WTC11 (cell line): ENCODE data around the gene SYPL2. TPM values are rescaled to one million over a fixed set of nuclear protein-coding genes. Genes with fewer than 3 reads are reported as not detected.
A peak's percentile ranks its signal among the peaks of the same experiment; 100 is the strongest.

ENCODE experiments used
- ATAC-seq: fragments of 200-7000 bp; cut with Tn5 transposase; 2 replicates; pipeline ENCODE4 v1.10.0; 2021; ENCODE audit warnings: mild to moderate bottlenecking, moderate library complexity
- CTCF ChIA-PET: fragments of 300-600 bp; sonication (Branson Sonifier 250); formaldehyde crosslinking; loops from one replicate; lab custom pipeline; 2021; ENCODE audit warnings: antibody characterized with exemption; lab: Charles Lee
- POLR2A ChIA-PET: fragments of 350-600 bp; sonication (Branson Sonifier 250); formaldehyde crosslinking; loops from one replicate; lab custom pipeline; 2021; ENCODE audit warnings: antibody characterized with exemption; lab: Charles Lee
- DNase-seq: peaks from one replicate; pipeline ENCODE4 v3.0.0; 2021; ENCODE audit warnings: low spot score
- H3K27ac Mint-ChIP-seq: 2 replicates; pipeline ENCODE4 v1.8.0; 2021; ENCODE audit warnings: mixed read lengths
- H3K27me3 Mint-ChIP-seq: 2 replicates; pipeline ENCODE4 v1.8.0; 2021; ENCODE audit warnings: low read depth, mild to moderate bottlenecking, moderate library complexity, mixed read lengths
- H3K36me3 Mint-ChIP-seq: 2 replicates; pipeline ENCODE4 v1.8.0; 2021; ENCODE audit warnings: mixed read lengths
- H3K4me1 Mint-ChIP-seq: 2 replicates; pipeline ENCODE4 v1.8.0; 2022; ENCODE audit warnings: mixed read lengths
- H3K4me3 Mint-ChIP-seq: 2 replicates; pipeline ENCODE4 v1.8.0; 2021; ENCODE audit warnings: mild to moderate bottlenecking, moderate library complexity, mixed read lengths
- H3K9me3 Mint-ChIP-seq: 2 replicates; pipeline ENCODE4 v1.8.0; 2021; ENCODE audit warnings: mixed read lengths
- ATF1 ChIP-seq: sonication (generic); formaldehyde crosslinking; IDR thresholded peaks from 2 replicates; pipeline ENCODE4 v1.8.1; 2023; ENCODE audit warnings: mild to moderate bottlenecking, moderate library complexity, missing genetic modification reagents
- ATF3 ChIP-seq: sonication (generic); formaldehyde crosslinking; conservative IDR thresholded peaks from 2 replicates; pipeline ENCODE4 v1.8.1; 2022; ENCODE audit warnings: mild to moderate bottlenecking, missing genetic modification reagents
- CDX4 ChIP-seq: fragments of 250-450 bp; sonication (Bioruptor Pico); IDR thresholded peaks from 2 replicates; pipeline ENCODE4 v1.9.0; 2021; ENCODE audit warnings: moderate library complexity, mild to moderate bottlenecking, inconsistent platforms, borderline replicate concordance
- CREB1 ChIP-seq: sonication (generic); formaldehyde crosslinking; IDR thresholded peaks from 2 replicates; pipeline ENCODE4 v1.8.0; 2023; ENCODE audit warnings: mild to moderate bottlenecking, missing genetic modification reagents
- CTCF ChIP-seq: fragments of 200-600 bp; IDR thresholded peaks from 2 replicates; pipeline ENCODE4 v1.8.0; 2022; ENCODE audit warnings: antibody characterized with exemption
- EMX1 ChIP-seq: fragments of 250-450 bp; sonication (Bioruptor Pico); IDR thresholded peaks from 2 replicates; pipeline ENCODE4 v1.8.0; 2021; ENCODE audit warnings: mild to moderate bottlenecking
- FOXK1 ChIP-seq: sonication (generic); formaldehyde crosslinking; IDR thresholded peaks from 2 replicates; pipeline ENCODE4 v1.8.0; 2022; ENCODE audit warnings: mild to moderate bottlenecking, moderate library complexity, missing genetic modification reagents
- HMGA2 ChIP-seq: fragments of 250-450 bp; sonication (Bioruptor Pico); IDR thresholded peaks from 2 replicates; pipeline ENCODE4 v1.4.0; 2021; ENCODE audit warnings: mild to moderate bottlenecking, moderate library complexity
- IRF2 ChIP-seq: sonication (generic); formaldehyde crosslinking; IDR thresholded peaks from 2 replicates; pipeline ENCODE4 v1.8.0; 2022; ENCODE audit warnings: low read depth, missing genetic modification reagents, borderline replicate concordance
- KAT7 ChIP-seq: sonication (generic); formaldehyde crosslinking; IDR thresholded peaks from 2 replicates; pipeline ENCODE4 v1.8.1; 2023; ENCODE audit warnings: missing genetic modification reagents, mild to moderate bottlenecking, borderline replicate concordance
- NFYB ChIP-seq: sonication (generic); formaldehyde crosslinking; conservative IDR thresholded peaks from 2 replicates; pipeline ENCODE4 v1.8.0; 2022; ENCODE audit warnings: low read depth, missing genetic modification reagents
- PRRX2 ChIP-seq: fragments of 250-450 bp; sonication (Bioruptor Pico); IDR thresholded peaks from 2 replicates; pipeline ENCODE4 v1.8.0; 2021; ENCODE audit warnings: mild to moderate bottlenecking
- RELA ChIP-seq: sonication (generic); formaldehyde crosslinking; IDR thresholded peaks from 2 replicates; pipeline ENCODE4 v1.8.1; 2022; ENCODE audit warnings: missing genetic modification reagents, mild to moderate bottlenecking, borderline replicate concordance
- SMAD3 ChIP-seq: sonication (generic); formaldehyde crosslinking; IDR thresholded peaks from 2 replicates; pipeline ENCODE4 v1.8.0; 2022; ENCODE audit warnings: missing genetic modification reagents, mild to moderate bottlenecking, borderline replicate concordance
- SOX15 ChIP-seq: fragments of 250-450 bp; sonication (Bioruptor Pico); IDR thresholded peaks from 2 replicates; pipeline ENCODE4 v1.9.0; 2021; ENCODE audit warnings: mild to moderate bottlenecking
- TCF7 ChIP-seq: sonication (generic); formaldehyde crosslinking; IDR thresholded peaks from 2 replicates; pipeline ENCODE4 v1.8.0; 2022; ENCODE audit warnings: mild to moderate bottlenecking, low read depth, missing genetic modification reagents, moderate library complexity
- TEAD1 ChIP-seq: sonication (generic); formaldehyde crosslinking; IDR thresholded peaks from 2 replicates; pipeline ENCODE4 v1.8.0; 2022; ENCODE audit warnings: mild to moderate bottlenecking, missing genetic modification reagents
- USF1 ChIP-seq: sonication (generic); formaldehyde crosslinking; IDR thresholded peaks from 2 replicates; pipeline ENCODE4 v1.8.0; 2022; ENCODE audit warnings: mild to moderate bottlenecking, missing genetic modification reagents
- USF2 ChIP-seq: sonication (generic); formaldehyde crosslinking; IDR thresholded peaks from 2 replicates; pipeline ENCODE4 v1.8.1; 2023; ENCODE audit warnings: mild to moderate bottlenecking, missing genetic modification reagents, moderate library complexity
- ZNF423 ChIP-seq: fragments of 250-450 bp; sonication (Bioruptor Pico); IDR thresholded peaks from 2 replicates; pipeline ENCODE4 v2.1.2; 2022; ENCODE audit warnings: mild to moderate bottlenecking, moderate library complexity
- ZNF425 ChIP-seq: fragments of 250-450 bp; sonication (Bioruptor Pico); conservative IDR thresholded peaks from 2 replicates; pipeline ENCODE4 v1.9.0; 2021; ENCODE audit warnings: mild to moderate bottlenecking
- total RNA-seq: library from RNA; stranded (reverse); gene quantifications from 3 replicates; pipeline ENCODE4 v1.2.3, GENCODE V29; 2021
- TF ChIP-seq, protein P1 (sequence below): fragments of 250-450 bp; sonication (Bioruptor Pico); IDR thresholded peaks from 2 replicates; pipeline ENCODE4 v2.1.2; 2022; ENCODE audit warnings: mild to moderate bottlenecking, moderate library complexity
- TF ChIP-seq, protein P2 (sequence below): sonication (generic); formaldehyde crosslinking; conservative IDR thresholded peaks from 2 replicates; pipeline ENCODE4 v1.8.1; 2023; ENCODE audit warnings: mild to moderate bottlenecking, low read depth, missing genetic modification reagents, moderate library complexity

SYPL2 gene
- total RNA-seq, 1 experiment from 2014 or later, result 3.7 TPM

- CTCF ChIA-PET, result interaction anchor here (0.6 to 2.8 kb wide), 9 partner anchors 29 to 188 kb away, joined by 3 to 15 read pairs (median 4); partner anchors contain the start of genes ATXN7L2, CYB561D1, PSRC1 and SORT1
- no peaks in the 10 kb centered on the region for H3K9me3 Mint-ChIP-seq
- peak overlapping the region; percentile 88 for H3K4me3 Mint-ChIP-seq
- no peaks in the 10 kb centered on the region for H3K27me3 Mint-ChIP-seq
- POLR2A ChIA-PET, result interaction anchor here (1.9 to 2.2 kb wide), 2 partner anchors 56 to 58 kb away, joined by 8 to 15 read pairs; partner anchors contain the start of gene ATXN7L2
- H3K27ac Mint-ChIP-seq, result peak overlapping the region; percentile 75
- TF ChIP-seq KAT7, result no peak
- TF ChIP-seq, protein P1, sequence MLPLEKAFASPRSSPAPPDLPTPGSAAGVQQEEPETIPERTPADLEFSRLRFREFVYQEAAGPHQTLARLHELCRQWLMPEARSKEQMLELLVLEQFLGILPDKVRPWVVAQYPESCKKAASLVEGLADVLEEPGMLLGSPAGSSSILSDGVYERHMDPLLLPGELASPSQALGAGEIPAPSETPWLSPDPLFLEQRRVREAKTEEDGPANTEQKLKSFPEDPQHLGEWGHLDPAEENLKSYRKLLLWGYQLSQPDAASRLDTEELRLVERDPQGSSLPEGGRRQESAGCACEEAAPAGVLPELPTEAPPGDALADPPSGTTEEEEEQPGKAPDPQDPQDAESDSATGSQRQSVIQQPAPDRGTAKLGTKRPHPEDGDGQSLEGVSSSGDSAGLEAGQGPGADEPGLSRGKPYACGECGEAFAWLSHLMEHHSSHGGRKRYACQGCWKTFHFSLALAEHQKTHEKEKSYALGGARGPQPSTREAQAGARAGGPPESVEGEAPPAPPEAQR (CRISPR knock-in tag), result no peak
- TF ChIP-seq EMX1 (CRISPR knock-in tag), result no peak
- no peak for TF ChIP-seq ATF1 (CRISPR knock-in tag)
- TF ChIP-seq USF2 (CRISPR knock-in tag), result no peak
- TF ChIP-seq FOXK1, result no peak
- TF ChIP-seq ZNF423 (CRISPR knock-in tag), result no peak
- no peak for TF ChIP-seq HMGA2
- no peak for TF ChIP-seq IRF2 (CRISPR knock-in tag)
- TF ChIP-seq ZNF425 (CRISPR knock-in tag), result no peak
- no peak for TF ChIP-seq TCF7 (CRISPR knock-in tag)
- TF ChIP-seq CREB1 (CRISPR knock-in tag), result no peak
- no peak for TF ChIP-seq SMAD3 (CRISPR knock-in tag)
- TF ChIP-seq TEAD1 (CRISPR knock-in tag), result no peak
- no peak for TF ChIP-seq ATF3 (CRISPR knock-in tag)
- TF ChIP-seq SOX15, result no peak
- TF ChIP-seq PRRX2 (CRISPR knock-in tag), result no peak
- H3K4me1 Mint-ChIP-seq, result peaks cover 27% of the 10 kb centered on the region
- DNase-seq, result no peak
- no peak for ATAC-seq
- H3K36me3 Mint-ChIP-seq, result no peaks in the 10 kb centered on the region
Observed at GRCh38 chr1:109427171-109427467, 39.2 kb upstream of the SYPL2 start.

- Mint-ChIP-seq H3K27me3 (peaks cover 4% of the 10 kb centered on the region), H3K9me3 (peaks cover 37% of the 10 kb centered on the region), H3K36me3 (peaks cover 6% of the 10 kb centered on the region; the same call in 1 of the 2 replicates), H3K4me1 (peaks cover 4% of the 10 kb centered on the region), H3K27ac (no peak overlapping the region), H3K4me3 (no peak overlapping the region)
- ATAC-seq (no peak), DNase-seq (no peak)
- POLR2A ChIA-PET, result no interaction called here
- CTCF ChIA-PET, result no interaction called here
- TF ChIP-seq NFYB (CRISPR knock-in tag) (no peak), USF1 (CRISPR knock-in tag) (no peak), CDX4 (CRISPR knock-in tag) (no peak), CTCF (no peak), RELA (CRISPR knock-in tag) (no peak)
- TF ChIP-seq, protein P2, sequence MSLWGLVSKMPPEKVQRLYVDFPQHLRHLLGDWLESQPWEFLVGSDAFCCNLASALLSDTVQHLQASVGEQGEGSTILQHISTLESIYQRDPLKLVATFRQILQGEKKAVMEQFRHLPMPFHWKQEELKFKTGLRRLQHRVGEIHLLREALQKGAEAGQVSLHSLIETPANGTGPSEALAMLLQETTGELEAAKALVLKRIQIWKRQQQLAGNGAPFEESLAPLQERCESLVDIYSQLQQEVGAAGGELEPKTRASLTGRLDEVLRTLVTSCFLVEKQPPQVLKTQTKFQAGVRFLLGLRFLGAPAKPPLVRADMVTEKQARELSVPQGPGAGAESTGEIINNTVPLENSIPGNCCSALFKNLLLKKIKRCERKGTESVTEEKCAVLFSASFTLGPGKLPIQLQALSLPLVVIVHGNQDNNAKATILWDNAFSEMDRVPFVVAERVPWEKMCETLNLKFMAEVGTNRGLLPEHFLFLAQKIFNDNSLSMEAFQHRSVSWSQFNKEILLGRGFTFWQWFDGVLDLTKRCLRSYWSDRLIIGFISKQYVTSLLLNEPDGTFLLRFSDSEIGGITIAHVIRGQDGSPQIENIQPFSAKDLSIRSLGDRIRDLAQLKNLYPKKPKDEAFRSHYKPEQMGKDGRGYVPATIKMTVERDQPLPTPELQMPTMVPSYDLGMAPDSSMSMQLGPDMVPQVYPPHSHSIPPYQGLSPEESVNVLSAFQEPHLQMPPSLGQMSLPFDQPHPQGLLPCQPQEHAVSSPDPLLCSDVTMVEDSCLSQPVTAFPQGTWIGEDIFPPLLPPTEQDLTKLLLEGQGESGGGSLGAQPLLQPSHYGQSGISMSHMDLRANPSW (CRISPR knock-in tag), result no peak
Observed at GRCh38 chr1:109432336-109432735, 34.0 kb upstream of the SYPL2 start.
